AG10803 (cell line): ENCODE measurements around the gene DIS3.
A peak's percentile ranks its signal among the peaks of the same experiment; 100 is the strongest.

Experiments used
- DNase-seq: peaks from one replicate; pipeline ENCODE4 v3.0.0; 2010; ENCODE audit warnings: low read depth
- H3K4me3 ChIP-seq: 2 replicates; pipeline ENCODE4 v1.5.1; 2011; ENCODE audit warnings: mild to moderate bottlenecking, low read length, control low read depth
- TF ChIP-seq, protein P1 (sequence below): conservative IDR thresholded peaks from 2 replicates; pipeline ENCODE4 v1.5.1; 2011; ENCODE audit warnings: mild to moderate bottlenecking, low read length, control low read depth, inconsistent platforms

DIS3 gene

DNA sequence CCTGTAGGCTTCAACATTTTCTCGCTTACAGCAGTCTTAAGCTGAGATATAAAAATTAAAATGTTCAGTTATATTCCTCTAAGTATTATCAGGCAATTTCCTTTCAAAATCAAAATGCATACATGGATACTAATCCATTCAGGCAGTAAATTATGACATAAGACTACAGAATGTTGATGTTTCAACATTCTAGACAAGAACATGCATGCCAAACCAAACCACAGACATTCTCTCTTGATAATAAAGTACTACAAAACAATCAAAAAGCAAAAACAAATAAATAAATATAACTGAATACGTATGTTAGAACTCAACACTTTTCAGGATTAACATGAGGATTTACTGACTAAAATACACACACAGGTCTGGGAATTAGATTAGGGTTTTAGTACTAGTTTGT, 7.7 kb downstream of the DIS3 start:
- H3K4me3 ChIP-seq: no peak overlapping the region
- TF ChIP-seq, protein P1, sequence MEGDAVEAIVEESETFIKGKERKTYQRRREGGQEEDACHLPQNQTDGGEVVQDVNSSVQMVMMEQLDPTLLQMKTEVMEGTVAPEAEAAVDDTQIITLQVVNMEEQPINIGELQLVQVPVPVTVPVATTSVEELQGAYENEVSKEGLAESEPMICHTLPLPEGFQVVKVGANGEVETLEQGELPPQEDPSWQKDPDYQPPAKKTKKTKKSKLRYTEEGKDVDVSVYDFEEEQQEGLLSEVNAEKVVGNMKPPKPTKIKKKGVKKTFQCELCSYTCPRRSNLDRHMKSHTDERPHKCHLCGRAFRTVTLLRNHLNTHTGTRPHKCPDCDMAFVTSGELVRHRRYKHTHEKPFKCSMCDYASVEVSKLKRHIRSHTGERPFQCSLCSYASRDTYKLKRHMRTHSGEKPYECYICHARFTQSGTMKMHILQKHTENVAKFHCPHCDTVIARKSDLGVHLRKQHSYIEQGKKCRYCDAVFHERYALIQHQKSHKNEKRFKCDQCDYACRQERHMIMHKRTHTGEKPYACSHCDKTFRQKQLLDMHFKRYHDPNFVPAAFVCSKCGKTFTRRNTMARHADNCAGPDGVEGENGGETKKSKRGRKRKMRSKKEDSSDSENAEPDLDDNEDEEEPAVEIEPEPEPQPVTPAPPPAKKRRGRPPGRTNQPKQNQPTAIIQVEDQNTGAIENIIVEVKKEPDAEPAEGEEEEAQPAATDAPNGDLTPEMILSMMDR: no peak
- peak; percentile 17 for DNase-seq

DNA sequence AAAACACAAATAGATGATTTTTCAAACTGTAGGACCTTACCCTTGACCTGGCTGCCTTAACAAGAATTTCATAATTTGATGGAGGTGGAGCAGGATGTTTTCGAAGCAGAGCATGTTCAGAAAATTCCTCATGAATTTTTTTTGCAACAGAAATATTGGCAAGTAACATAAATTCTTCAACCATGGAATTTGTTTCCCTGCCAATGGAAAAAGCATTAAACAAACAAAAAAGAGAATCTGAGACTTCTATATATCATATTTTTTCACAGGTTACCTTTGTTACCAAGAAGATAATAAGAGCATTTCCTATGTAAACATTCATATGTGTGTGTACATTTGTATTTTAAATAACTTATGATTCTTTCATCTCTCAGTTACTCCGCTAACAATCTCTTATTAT, 18.3 kb downstream of the DIS3 start:
- TF ChIP-seq, protein P1: no peak
- DNase-seq: peak; percentile 34

DNA sequence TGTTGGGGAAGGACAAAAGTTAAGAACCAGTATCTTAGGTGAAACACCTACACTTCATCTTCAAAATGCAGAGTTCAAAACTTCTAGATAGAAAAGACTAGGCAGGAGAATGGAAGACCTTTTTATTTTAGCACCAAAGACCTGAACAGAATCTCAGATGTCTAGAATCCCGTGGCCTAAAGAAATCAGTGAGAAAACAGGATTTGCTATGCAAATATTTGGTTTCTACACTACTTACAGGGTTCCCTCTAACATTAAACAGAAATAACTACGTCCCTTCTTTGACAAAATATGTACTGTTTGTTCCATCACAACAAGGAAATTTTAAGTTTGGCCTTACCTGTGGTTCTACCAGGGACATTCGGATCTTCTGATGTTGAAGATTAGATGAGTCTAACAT, 21.5 kb downstream of the DIS3 start:
- no peak overlapping the region for H3K4me3 ChIP-seq
- DNase-seq: no peak
- TF ChIP-seq, protein P1: no peak

More for the DNA sequence above, 18.3 kb downstream of the DIS3 start:
- H3K4me3 ChIP-seq: no peak overlapping the region

DNA sequence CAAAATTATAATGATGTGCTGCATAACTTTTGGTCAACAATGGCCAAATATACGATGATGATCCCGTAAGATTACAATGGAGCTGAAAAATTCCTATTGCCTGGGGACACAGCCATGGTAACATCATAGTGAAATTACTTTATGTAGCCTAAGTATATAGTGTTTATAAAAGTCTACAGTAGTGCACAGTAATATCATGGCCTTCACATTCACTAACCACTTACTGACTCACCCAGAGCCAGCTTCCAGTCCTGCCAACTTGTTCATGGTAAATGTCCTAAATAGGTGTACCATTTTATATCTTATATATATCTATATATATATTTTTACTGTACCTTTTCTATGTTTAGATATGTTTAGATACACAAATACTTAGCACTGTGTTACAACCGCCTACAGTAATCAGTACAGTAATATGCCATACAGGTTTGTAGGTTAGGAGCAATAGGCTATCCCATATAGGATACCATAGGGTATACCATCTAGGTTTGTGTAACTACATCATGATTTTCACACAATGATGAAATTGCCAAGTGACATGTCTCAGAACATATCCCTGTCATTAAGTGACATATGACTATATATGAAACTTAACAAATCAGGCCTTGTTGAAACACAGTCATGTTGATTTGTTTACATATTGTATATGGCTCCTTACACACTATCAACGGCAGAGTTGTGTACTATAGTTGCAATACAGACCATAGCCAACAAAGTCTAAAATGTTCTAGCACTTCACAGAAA, 23.7 kb downstream of the DIS3 start:
- TF ChIP-seq, protein P1: no peak
- H3K4me3 ChIP-seq: no peak overlapping the region
- DNase-seq: no peak

DNA sequence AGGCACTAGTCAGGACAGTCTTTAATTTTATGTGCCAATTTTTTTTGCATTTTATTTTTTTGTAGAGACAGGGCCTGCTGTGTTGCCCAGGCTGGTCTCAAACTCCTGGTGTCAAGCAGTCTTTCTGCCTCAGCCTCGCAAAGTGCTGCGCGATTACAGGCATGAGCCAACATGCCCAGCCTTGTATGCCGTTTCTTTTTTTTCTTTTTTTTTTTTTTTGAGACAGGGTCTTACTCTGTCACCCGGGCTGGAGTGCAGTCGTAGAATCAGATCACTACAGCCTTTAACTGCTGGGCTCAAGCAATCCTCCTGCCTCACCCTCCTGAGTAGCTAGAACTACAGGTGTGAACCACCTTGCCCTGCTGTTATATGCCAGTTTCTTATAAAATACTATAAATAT, 27.6 kb downstream of the DIS3 start:
- no peak overlapping the region for H3K4me3 ChIP-seq
- no peak for DNase-seq
- TF ChIP-seq, protein P1: no peak

DNA sequence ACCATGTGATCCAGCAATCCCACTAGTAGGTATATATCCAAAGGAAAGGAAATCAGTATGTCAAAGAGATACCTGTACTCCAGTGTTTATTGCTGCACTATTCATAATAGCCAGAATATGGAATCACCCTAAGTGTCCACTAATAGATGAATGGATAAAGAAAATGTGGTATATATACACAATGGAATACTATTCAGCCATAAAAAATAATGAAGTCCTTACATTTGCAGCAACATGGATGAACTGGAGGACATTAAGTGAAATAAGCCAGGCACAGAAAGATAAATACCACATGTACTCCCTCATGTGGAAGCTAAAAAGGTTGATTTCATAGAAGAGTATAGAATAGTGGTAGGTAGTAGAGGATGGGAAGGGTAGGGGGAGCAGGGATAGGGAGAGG, 30.5 kb downstream of the DIS3 start:
- no peak overlapping the region for H3K4me3 ChIP-seq
- no peak for DNase-seq
- TF ChIP-seq, protein P1: no peak

DNA sequence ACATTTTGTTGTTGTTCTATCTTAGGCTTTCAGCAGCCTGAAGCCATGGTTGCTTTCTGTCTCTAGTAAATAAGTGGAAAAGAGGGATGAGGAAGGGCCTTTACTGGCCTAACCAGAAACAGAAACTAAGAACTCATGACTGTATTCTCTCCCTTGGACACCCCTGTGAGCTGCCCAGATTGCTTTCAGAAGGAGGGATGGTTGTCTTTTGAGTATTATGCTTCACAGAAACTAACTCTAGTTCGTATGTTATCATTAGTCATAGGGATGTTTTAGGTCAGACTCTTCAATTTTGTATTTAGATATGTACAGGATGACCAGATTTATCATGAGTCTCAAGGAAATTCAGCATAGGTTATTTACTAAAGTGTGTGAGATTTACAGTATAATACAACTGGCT, 36.4 kb downstream of the DIS3 start:
- no peak for DNase-seq
- TF ChIP-seq, protein P1: no peak
- no peak overlapping the region for H3K4me3 ChIP-seq
